WTC11 (cell line): ENCODE results near the gene PLA2G5. TPM values are rescaled to one million over a fixed set of nuclear protein-coding genes. Genes with fewer than 3 reads are reported as not detected.

Experiments used
- ATAC-seq: fragments of 200-7000 bp; cut with Tn5 transposase; 2 replicates; pipeline ENCODE4 v1.10.0; 2021; ENCODE audit warnings: mild to moderate bottlenecking, moderate library complexity
- CTCF ChIA-PET: fragments of 300-600 bp; sonication (Branson Sonifier 250); formaldehyde crosslinking; loops from one replicate; lab custom pipeline; 2021; ENCODE audit warnings: antibody characterized with exemption; lab: Charles Lee
- POLR2A ChIA-PET: fragments of 350-600 bp; sonication (Branson Sonifier 250); formaldehyde crosslinking; loops from one replicate; lab custom pipeline; 2021; ENCODE audit warnings: antibody characterized with exemption; lab: Charles Lee
- DNase-seq: peaks from one replicate; pipeline ENCODE4 v3.0.0; 2021; ENCODE audit warnings: low spot score
- H3K27ac Mint-ChIP-seq: 2 replicates; pipeline ENCODE4 v1.8.0; 2021; ENCODE audit warnings: mixed read lengths
- H3K27me3 Mint-ChIP-seq: 2 replicates; pipeline ENCODE4 v1.8.0; 2021; ENCODE audit warnings: low read depth, mild to moderate bottlenecking, moderate library complexity, mixed read lengths
- H3K36me3 Mint-ChIP-seq: 2 replicates; pipeline ENCODE4 v1.8.0; 2021; ENCODE audit warnings: mixed read lengths
- H3K4me1 Mint-ChIP-seq: 2 replicates; pipeline ENCODE4 v1.8.0; 2022; ENCODE audit warnings: mixed read lengths
- H3K4me3 Mint-ChIP-seq: 2 replicates; pipeline ENCODE4 v1.8.0; 2021; ENCODE audit warnings: mild to moderate bottlenecking, moderate library complexity, mixed read lengths
- H3K9me3 Mint-ChIP-seq: 2 replicates; pipeline ENCODE4 v1.8.0; 2021; ENCODE audit warnings: mixed read lengths
- GRHL2 ChIP-seq: fragments of 250-450 bp; sonication (Bioruptor Pico); IDR thresholded peaks from 2 replicates; pipeline ENCODE4 v1.8.0; 2022; ENCODE audit warnings: mild to moderate bottlenecking, moderate library complexity; ENCODE audit not compliant: insufficient replicate concordance, severe bottlenecking
- JUN ChIP-seq: sonication (generic); formaldehyde crosslinking; IDR thresholded peaks from 2 replicates; pipeline ENCODE4 v1.8.0; 2023; ENCODE audit warnings: mild to moderate bottlenecking, missing genetic modification reagents
- MLX ChIP-seq: sonication (generic); formaldehyde crosslinking; IDR thresholded peaks from 2 replicates; pipeline ENCODE4 v1.8.1; 2023; ENCODE audit warnings: mild to moderate bottlenecking, missing genetic modification reagents, moderate library complexity
- PRRX2 ChIP-seq: fragments of 250-450 bp; sonication (Bioruptor Pico); IDR thresholded peaks from 2 replicates; pipeline ENCODE4 v1.8.0; 2021; ENCODE audit warnings: mild to moderate bottlenecking
- ZNF121 ChIP-seq: sonication (generic); formaldehyde crosslinking; IDR thresholded peaks from 2 replicates; pipeline ENCODE4 v1.8.0; 2023; ENCODE audit warnings: missing genetic modification reagents
- ZNF232 ChIP-seq: sonication (generic); formaldehyde crosslinking; IDR thresholded peaks from 2 replicates; pipeline ENCODE4 v1.8.0; 2022; ENCODE audit warnings: mild to moderate bottlenecking, missing genetic modification reagents
- ZNF512 ChIP-seq: sonication (generic); formaldehyde crosslinking; IDR thresholded peaks from 2 replicates; pipeline ENCODE4 v1.8.1; 2022; ENCODE audit warnings: missing genetic modification reagents, borderline replicate concordance
- total RNA-seq: library from RNA; stranded (reverse); gene quantifications from 3 replicates; pipeline ENCODE4 v1.2.3, GENCODE V29; 2021
- TF ChIP-seq, protein P1 (sequence below): sonication (generic); formaldehyde crosslinking; IDR thresholded peaks from 2 replicates; pipeline ENCODE4 v1.8.0; 2023; ENCODE audit warnings: missing genetic modification reagents, mild to moderate bottlenecking, borderline replicate concordance
- TF ChIP-seq, protein P2 (sequence below): fragments of 250-450 bp; sonication (Bioruptor Pico); IDR thresholded peaks from 2 replicates; pipeline ENCODE4 v1.9.0; 2021; ENCODE audit warnings: mild to moderate bottlenecking
- TF ChIP-seq, protein P3 (sequence below): sonication (generic); formaldehyde crosslinking; conservative IDR thresholded peaks from 2 replicates; pipeline ENCODE4 v1.8.1; 2023; ENCODE audit warnings: mild to moderate bottlenecking, low read depth, missing genetic modification reagents, moderate library complexity
- TF ChIP-seq, protein P4 (sequence below): sonication (generic); formaldehyde crosslinking; IDR thresholded peaks from 2 replicates; pipeline ENCODE4 v1.8.0; 2022; ENCODE audit warnings: mild to moderate bottlenecking, missing genetic modification reagents

Gene PLA2G5
- total RNA-seq, 1 experiment from 2014 or later: not detected

GRCh38 chr1:20115916-20116315, 45.9 kb downstream of the PLA2G5 start (continued):
- TF ChIP-seq, protein P1, sequence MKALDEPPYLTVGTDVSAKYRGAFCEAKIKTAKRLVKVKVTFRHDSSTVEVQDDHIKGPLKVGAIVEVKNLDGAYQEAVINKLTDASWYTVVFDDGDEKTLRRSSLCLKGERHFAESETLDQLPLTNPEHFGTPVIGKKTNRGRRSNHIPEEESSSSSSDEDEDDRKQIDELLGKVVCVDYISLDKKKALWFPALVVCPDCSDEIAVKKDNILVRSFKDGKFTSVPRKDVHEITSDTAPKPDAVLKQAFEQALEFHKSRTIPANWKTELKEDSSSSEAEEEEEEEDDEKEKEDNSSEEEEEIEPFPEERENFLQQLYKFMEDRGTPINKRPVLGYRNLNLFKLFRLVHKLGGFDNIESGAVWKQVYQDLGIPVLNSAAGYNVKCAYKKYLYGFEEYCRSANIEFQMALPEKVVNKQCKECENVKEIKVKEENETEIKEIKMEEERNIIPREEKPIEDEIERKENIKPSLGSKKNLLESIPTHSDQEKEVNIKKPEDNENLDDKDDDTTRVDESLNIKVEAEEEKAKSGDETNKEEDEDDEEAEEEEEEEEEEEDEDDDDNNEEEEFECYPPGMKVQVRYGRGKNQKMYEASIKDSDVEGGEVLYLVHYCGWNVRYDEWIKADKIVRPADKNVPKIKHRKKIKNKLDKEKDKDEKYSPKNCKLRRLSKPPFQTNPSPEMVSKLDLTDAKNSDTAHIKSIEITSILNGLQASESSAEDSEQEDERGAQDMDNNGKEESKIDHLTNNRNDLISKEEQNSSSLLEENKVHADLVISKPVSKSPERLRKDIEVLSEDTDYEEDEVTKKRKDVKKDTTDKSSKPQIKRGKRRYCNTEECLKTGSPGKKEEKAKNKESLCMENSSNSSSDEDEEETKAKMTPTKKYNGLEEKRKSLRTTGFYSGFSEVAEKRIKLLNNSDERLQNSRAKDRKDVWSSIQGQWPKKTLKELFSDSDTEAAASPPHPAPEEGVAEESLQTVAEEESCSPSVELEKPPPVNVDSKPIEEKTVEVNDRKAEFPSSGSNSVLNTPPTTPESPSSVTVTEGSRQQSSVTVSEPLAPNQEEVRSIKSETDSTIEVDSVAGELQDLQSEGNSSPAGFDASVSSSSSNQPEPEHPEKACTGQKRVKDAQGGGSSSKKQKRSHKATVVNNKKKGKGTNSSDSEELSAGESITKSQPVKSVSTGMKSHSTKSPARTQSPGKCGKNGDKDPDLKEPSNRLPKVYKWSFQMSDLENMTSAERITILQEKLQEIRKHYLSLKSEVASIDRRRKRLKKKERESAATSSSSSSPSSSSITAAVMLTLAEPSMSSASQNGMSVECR (CRISPR knock-in tag): no peak

DNA sequence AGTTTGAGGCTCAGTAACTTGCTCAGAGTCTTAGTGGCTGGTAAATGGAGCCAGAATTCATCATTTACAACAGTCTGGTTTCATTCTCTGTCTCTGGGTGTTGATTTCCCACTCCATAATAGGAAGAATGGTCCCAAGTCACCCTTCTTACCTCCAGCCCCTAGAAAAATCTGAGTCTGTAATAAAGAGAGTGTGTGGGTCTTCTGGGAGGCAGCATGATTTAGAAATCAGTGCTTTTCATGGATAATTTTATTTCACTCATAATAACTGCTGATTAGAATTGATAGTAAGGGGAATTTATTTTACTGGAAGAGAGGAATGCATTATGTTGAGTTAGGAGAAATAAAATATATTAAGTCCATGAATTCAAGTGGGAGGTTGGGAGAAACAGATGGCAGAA, 47.2 kb downstream of the PLA2G5 start:
- H3K36me3 Mint-ChIP-seq: no peaks in the 10 kb centered on the region
- H3K9me3 Mint-ChIP-seq: no peaks in the 10 kb centered on the region
- ATAC-seq (no peak), DNase-seq (no peak)
- no peak for TF ChIP-seq GRHL2 (CRISPR knock-in tag)
- TF ChIP-seq, protein P2, sequence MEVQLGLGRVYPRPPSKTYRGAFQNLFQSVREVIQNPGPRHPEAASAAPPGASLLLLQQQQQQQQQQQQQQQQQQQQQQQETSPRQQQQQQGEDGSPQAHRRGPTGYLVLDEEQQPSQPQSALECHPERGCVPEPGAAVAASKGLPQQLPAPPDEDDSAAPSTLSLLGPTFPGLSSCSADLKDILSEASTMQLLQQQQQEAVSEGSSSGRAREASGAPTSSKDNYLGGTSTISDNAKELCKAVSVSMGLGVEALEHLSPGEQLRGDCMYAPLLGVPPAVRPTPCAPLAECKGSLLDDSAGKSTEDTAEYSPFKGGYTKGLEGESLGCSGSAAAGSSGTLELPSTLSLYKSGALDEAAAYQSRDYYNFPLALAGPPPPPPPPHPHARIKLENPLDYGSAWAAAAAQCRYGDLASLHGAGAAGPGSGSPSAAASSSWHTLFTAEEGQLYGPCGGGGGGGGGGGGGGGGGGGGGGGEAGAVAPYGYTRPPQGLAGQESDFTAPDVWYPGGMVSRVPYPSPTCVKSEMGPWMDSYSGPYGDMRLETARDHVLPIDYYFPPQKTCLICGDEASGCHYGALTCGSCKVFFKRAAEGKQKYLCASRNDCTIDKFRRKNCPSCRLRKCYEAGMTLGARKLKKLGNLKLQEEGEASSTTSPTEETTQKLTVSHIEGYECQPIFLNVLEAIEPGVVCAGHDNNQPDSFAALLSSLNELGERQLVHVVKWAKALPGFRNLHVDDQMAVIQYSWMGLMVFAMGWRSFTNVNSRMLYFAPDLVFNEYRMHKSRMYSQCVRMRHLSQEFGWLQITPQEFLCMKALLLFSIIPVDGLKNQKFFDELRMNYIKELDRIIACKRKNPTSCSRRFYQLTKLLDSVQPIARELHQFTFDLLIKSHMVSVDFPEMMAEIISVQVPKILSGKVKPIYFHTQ (CRISPR knock-in tag): no peak
- TF ChIP-seq, protein P3, sequence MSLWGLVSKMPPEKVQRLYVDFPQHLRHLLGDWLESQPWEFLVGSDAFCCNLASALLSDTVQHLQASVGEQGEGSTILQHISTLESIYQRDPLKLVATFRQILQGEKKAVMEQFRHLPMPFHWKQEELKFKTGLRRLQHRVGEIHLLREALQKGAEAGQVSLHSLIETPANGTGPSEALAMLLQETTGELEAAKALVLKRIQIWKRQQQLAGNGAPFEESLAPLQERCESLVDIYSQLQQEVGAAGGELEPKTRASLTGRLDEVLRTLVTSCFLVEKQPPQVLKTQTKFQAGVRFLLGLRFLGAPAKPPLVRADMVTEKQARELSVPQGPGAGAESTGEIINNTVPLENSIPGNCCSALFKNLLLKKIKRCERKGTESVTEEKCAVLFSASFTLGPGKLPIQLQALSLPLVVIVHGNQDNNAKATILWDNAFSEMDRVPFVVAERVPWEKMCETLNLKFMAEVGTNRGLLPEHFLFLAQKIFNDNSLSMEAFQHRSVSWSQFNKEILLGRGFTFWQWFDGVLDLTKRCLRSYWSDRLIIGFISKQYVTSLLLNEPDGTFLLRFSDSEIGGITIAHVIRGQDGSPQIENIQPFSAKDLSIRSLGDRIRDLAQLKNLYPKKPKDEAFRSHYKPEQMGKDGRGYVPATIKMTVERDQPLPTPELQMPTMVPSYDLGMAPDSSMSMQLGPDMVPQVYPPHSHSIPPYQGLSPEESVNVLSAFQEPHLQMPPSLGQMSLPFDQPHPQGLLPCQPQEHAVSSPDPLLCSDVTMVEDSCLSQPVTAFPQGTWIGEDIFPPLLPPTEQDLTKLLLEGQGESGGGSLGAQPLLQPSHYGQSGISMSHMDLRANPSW (CRISPR knock-in tag): no peak
- peaks cover 9% of the 10 kb centered on the region for H3K4me1 Mint-ChIP-seq
- no peak overlapping the region for H3K27ac Mint-ChIP-seq
- H3K4me3 Mint-ChIP-seq: no peak overlapping the region
- ChIA-PET POLR2A (no interaction called here), CTCF (interaction anchor here (1.0 kb wide), 1 partner anchor 48 kb away, joined by 3 read pairs; no protein-coding TSS in a partner anchor)
- H3K27me3 Mint-ChIP-seq: no peaks in the 10 kb centered on the region; the same call in 1 of the 2 replicates

DNA sequence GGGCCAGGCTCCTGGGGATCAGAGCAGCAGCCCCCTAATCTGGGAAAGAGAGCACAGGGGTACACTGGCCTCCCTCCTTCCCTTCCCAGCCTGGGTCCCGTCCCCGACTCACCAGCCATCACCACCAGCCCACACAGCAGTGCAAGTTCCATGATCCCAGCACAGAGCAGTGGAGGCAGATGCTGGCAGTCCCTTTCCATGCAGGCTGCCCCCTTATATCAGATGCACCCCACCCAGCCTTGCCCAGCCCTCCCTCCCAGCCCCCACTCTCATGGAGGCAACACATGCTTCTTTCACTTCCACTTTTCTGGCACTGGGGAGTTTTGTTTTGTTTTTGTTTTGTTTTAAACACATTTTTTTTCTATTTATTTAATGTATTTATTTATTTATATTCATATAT, 49.4 kb downstream of the PLA2G5 start, which contains the start of gene PLA2G2D:
Gene PLA2G2D (minus strand): TSS at position 190 of the 400 bp plus-strand sequence. CDS start 38 bp downstream, at position 152.
- H3K4me3 Mint-ChIP-seq: no peak within 1 kb of the TSS
- no peaks in the 10 kb centered on the region; the same call in 1 of the 2 replicates for H3K27me3 Mint-ChIP-seq
- DNase-seq (no peak), ATAC-seq (no peak)
- peaks cover 2% of the 10 kb centered on the region for H3K4me1 Mint-ChIP-seq
- POLR2A ChIA-PET: no interaction called here
- TF ChIP-seq MLX (CRISPR knock-in tag): no peak
- CTCF ChIA-PET: interaction anchor here (1.2 kb wide), 1 partner anchor 145 kb away, joined by 4 read pairs; no protein-coding TSS in a partner anchor
- no peaks in the 10 kb centered on the region for H3K9me3 Mint-ChIP-seq
- no peaks in the 10 kb centered on the region for H3K36me3 Mint-ChIP-seq
- no peak within 1 kb of the TSS for H3K27ac Mint-ChIP-seq

- ChIA-PET CTCF (interaction anchor here (0.9 kb wide), 1 partner anchor 19 kb away, joined by 3 read pairs; no protein-coding TSS in a partner anchor), POLR2A (no interaction called here)
- TF ChIP-seq, protein P4, sequence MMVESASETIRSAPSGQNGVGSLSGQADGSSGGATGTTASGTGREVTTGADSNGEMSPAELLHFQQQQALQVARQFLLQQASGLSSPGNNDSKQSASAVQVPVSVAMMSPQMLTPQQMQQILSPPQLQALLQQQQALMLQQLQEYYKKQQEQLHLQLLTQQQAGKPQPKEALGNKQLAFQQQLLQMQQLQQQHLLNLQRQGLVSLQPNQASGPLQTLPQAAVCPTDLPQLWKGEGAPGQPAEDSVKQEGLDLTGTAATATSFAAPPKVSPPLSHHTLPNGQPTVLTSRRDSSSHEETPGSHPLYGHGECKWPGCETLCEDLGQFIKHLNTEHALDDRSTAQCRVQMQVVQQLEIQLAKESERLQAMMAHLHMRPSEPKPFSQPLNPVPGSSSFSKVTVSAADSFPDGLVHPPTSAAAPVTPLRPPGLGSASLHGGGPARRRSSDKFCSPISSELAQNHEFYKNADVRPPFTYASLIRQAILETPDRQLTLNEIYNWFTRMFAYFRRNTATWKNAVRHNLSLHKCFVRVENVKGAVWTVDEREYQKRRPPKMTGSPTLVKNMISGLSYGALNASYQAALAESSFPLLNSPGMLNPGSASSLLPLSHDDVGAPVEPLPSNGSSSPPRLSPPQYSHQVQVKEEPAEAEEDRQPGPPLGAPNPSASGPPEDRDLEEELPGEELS (CRISPR knock-in tag): no peak
- TF ChIP-seq ZNF232 (CRISPR knock-in tag) (no peak), JUN (CRISPR knock-in tag) (no peak), ZNF512 (no peak), PRRX2 (CRISPR knock-in tag) (no peak), ZNF121 (CRISPR knock-in tag) (no peak)
- Mint-ChIP-seq H3K9me3 (no peaks in the 10 kb centered on the region), H3K36me3 (no peaks in the 10 kb centered on the region), H3K4me1 (no peaks in the 10 kb centered on the region), H3K4me3 (no peak overlapping the region), H3K27me3 (no peaks in the 10 kb centered on the region; the same call in 1 of the 2 replicates), H3K27ac (no peak overlapping the region)
- no peak for ATAC-seq
- DNase-seq: no peak
These were observed 50.8 kb downstream of the PLA2G5 start for GRCh38 chr1:20120796-20121195.
